Stimulated activated CD4-positive, alpha-beta T cell treated with anti-CD3 and anti-CD28 coated beads, Interleukin-15, amount 100 ng/mL, for 1 hour (primary cell): ENCODE data around the gene UBTD1.
"Not testable (repeated sequence)": the region's sequence is repeated elsewhere in the genome, so short reads cannot be mapped to it uniquely, and the experiment has no call there.

Experiments
- DNase-seq, 2 donors: peaks; one replicate each; pipeline ENCODE4 v3.0.0-alpha.2; 2020; ENCODE audit warnings: low read depth in 1 of 2, low spot score in 1 of 2

Gene UBTD1

GRCh38 chr10:97537186-97537869 is 38.6 kb downstream of the UBTD1 start:
- no peak for DNase-seq

GRCh38 chr10:97538411-97538810 is 39.7 kb downstream of the UBTD1 start:
- DNase-seq: no peak

GRCh38 chr10:97538839-97539238 is 40.1 kb downstream of the UBTD1 start:
- no peak for DNase-seq

- no peak for DNase-seq
These were observed 40.9 kb downstream of the UBTD1 start for GRCh38 chr10:97539523-97540200.

GRCh38 chr10:97540669-97541500 is 42.2 kb downstream of the UBTD1 start:
- DNase-seq: no peak

GRCh38 chr10:97542169-97543024 is 43.7 kb downstream of the UBTD1 start:
- peak in 1 of 2 donors; percentile 10 for DNase-seq

GRCh38 chr10:97543025-97543546 is 44.4 kb downstream of the UBTD1 start:
- peak in 1 of 2 donors; percentile 31 for DNase-seq

- no peak for DNase-seq
These were observed 47.9 kb downstream of the UBTD1 start for GRCh38 chr10:97546456-97547270.

GRCh38 chr10:97547271-97547600 is 48.5 kb downstream of the UBTD1 start:
- DNase-seq: no peak

- DNase-seq: no peak
These were observed 49.2 kb downstream of the UBTD1 start for GRCh38 chr10:97547962-97548361.

- no peak for DNase-seq
These were observed 50.2 kb downstream of the UBTD1 start for GRCh38 chr10:97548828-97549455.

- no peak for DNase-seq
These were observed 51.0 kb downstream of the UBTD1 start for GRCh38 chr10:97549587-97550322.

GRCh38 chr10:97550336-97551149 is 51.8 kb downstream of the UBTD1 start:
- no peak for DNase-seq

GRCh38 chr10:97551271-97551670 is 52.5 kb downstream of the UBTD1 start:
- DNase-seq: no peak

GRCh38 chr10:97553575-97554031 is 54.9 kb downstream of the UBTD1 start:
- DNase-seq: peak; percentile 33 to 48

GRCh38 chr10:97554336-97554735 is 55.6 kb downstream of the UBTD1 start:
- DNase-seq: not testable (repeated sequence)

- DNase-seq: not testable (repeated sequence)
These were observed 56.8 kb downstream of the UBTD1 start for GRCh38 chr10:97555541-97555940.
